Pancreas (tissue), 10 donors: ENCODE results near the gene ZDHHC14. TPM values are rescaled to one million over a fixed set of nuclear protein-coding genes. Genes with fewer than 3 reads are reported as not detected.
A peak's percentile ranks its signal among the peaks of the same experiment; 100 is the strongest.

ENCODE experiments used
- ATAC-seq, 4 donors: fragments of 200-7000 bp; cut with Tn5 transposase; one replicate each; pipeline versions ENCODE4 v1.8.0 to v1.9.1; 2020; ENCODE audit warnings: mild to moderate bottlenecking in 4 of 4, moderate library complexity in 4 of 4
- DNase-seq, 6 donors: peaks; one replicate each; pipeline ENCODE4 v3.0.0-alpha.2; 2020
- FAIRE-seq: peaks from 2 replicates; lab custom pipeline; 2012; peaks lifted over from hg19 to GRCh38; lab: Jason Lieb, UNC
- H3K27ac ChIP-seq, 4 donors: fragments of 200-600 bp; sonication (generic); 1 replicate in 3 of 4; 2 replicates in 1 of 4; pipeline versions ENCODE4 v1.5.0 to v1.8.0; 2020
- H3K27me3 ChIP-seq, 4 donors: fragments of 200-600 bp; one replicate each; pipeline ENCODE4 v1.8.0; 2021
- H3K36me3 ChIP-seq, 3 donors: fragments of 200-600 bp; sonication (generic) in 1 of 3; one replicate each; pipeline versions ENCODE4 v1.5.0 to v1.8.0; 2020 to 2021
- H3K4me1 ChIP-seq, 3 donors: fragments of 200-600 bp; one replicate each; pipeline ENCODE4 v1.8.0; 2021
- H3K4me3 ChIP-seq, 4 donors: fragments of 200-600 bp; sonication (generic) in 2 of 4; one replicate each; pipeline versions ENCODE4 v1.5.0 to v1.8.0; 2020 to 2021
- H3K9me3 ChIP-seq, 4 donors: fragments of 200-600 bp; one replicate each; pipeline ENCODE4 v1.8.0; 2021
- WGBS, 2 donors: extraction: QIAGEN DNeasy Blood & Tissue Kit; methylation state at CpG; one replicate each; pipeline ENCODE4 v1.1.7; 2013; 5-methylcytosine and 5-hydroxymethylcytosine counted together
- intact Hi-C, 3 donors: fragments of 100-400 bp; cut with DNase I; formaldehyde crosslinking; loops; one replicate each; pipeline versions ENCODE4 v1.11.1 to v1.14.2; 2022
- polyA plus RNA-seq, 2 donors: library from polyadenylated mRNA; stranded (reverse); fragments of 200-250 nt; gene quantifications; one replicate each; pipeline ENCODE4 v1.2.3, GENCODE V29; 2013
- total RNA-seq, 6 donors: library from RNA; stranded (reverse); fragmentation: NEBNext Ultra II Directional in 4 of 6; extraction: Animal tissue kit (Norgen Biotek cat#: 25700) in 4 of 6; gene quantifications; one replicate each; pipeline versions ENCODE4 v1.2.1 to v1.2.4, GENCODE V29; 2021 to 2023
- TF ChIP-seq, protein P1 (sequence below), 4 donors: fragments of 200-600 bp; sonication (generic) in 3 of 4; IDR thresholded peaks; one replicate each; pipeline versions ENCODE4 v1.5.0 to v1.8.0; 2021; ENCODE audit warnings: antibody characterized with exemption in 4 of 4
- donor health status: healthy with polysubstance abuse.
- donor health status: DM: no; HTN: no; CAD: no; lungs with moderate emphysema.
- donor health status: DM: no; HTN: no; CAD: no.
- donor health status: control.
- donor health status: control.
- donor health status: Bipolar disorder and iron deficiency.
- donor health status: DM: yes; HTN: yes; CAD: no.
- donor health status: DM: no; HTN: no; CAD: no.
- donor health status: DM: no; HTN: no; CAD: no.
- donor health status: DM: yes; HTN: yes; CAD: no.

The ZDHHC14 gene
- total and polyA plus RNA-seq, 8 donors: 3.1 to 9.9 (median 4.5) TPM

DNA sequence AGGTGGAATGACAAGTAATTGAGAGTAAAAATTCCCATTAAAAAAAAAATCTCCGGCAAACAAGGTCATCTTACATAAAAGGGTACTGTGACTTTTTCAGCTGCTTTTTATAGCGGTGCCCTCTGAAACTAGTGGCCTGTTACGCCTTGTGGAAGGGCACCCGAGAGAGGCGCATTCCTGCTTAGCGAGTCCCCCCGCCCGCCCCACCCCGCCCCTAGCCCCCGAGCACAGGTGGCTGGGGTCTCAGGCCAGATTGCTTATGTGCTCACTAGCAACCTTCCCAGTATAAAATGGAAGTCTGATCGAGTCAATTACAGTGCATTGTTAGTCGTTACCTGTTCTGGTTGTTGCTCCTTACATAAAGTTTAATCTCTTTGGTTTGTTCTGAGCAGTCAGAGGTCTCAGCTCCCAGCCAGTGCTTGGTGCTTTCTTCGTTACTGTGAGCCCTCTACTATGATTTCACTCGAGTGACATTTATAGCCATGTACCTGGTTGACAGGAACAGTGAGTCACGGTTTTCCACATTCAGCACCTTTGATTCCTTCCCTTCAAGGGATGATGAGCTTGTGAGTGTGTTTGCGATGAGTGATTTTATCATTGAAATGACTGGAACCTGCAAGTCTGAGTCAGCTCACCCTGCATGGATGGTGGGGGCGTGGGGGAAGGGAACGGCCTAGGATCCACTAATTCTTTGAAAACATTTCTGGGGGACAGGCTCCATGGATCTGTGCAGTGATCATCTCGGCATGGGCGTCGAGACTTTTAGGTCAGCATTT lies 47.6 kb downstream of the ZDHHC14 start:
- no peaks in the 10 kb centered on the region for H3K36me3 ChIP-seq
- no peaks in the 10 kb centered on the region for H3K9me3 ChIP-seq
- H3K4me3 ChIP-seq: no peak overlapping the region
- 64 to 70% methylated on average over 21 of the region's 21 CpGs for WGBS, 2 donors
- no peak for FAIRE-seq
- no peak for DNase-seq
- intact Hi-C loops: no loop called here
- peak overlapping the region in 3 of 4 donors; percentile 22 to 66 (median 50) for H3K27ac ChIP-seq
- ATAC-seq: peak in 3 of 4 donors; percentile 36 to 67 (median 53)
- H3K27me3 ChIP-seq: no peaks in the 10 kb centered on the region
- TF ChIP-seq, protein P1, sequence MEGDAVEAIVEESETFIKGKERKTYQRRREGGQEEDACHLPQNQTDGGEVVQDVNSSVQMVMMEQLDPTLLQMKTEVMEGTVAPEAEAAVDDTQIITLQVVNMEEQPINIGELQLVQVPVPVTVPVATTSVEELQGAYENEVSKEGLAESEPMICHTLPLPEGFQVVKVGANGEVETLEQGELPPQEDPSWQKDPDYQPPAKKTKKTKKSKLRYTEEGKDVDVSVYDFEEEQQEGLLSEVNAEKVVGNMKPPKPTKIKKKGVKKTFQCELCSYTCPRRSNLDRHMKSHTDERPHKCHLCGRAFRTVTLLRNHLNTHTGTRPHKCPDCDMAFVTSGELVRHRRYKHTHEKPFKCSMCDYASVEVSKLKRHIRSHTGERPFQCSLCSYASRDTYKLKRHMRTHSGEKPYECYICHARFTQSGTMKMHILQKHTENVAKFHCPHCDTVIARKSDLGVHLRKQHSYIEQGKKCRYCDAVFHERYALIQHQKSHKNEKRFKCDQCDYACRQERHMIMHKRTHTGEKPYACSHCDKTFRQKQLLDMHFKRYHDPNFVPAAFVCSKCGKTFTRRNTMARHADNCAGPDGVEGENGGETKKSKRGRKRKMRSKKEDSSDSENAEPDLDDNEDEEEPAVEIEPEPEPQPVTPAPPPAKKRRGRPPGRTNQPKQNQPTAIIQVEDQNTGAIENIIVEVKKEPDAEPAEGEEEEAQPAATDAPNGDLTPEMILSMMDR (IDR thresholded peaks at IDR 0.05): no peak
- peaks cover 0 to 8% (median 7%) of the 10 kb centered on the region in 3 donors for H3K4me1 ChIP-seq

DNA sequence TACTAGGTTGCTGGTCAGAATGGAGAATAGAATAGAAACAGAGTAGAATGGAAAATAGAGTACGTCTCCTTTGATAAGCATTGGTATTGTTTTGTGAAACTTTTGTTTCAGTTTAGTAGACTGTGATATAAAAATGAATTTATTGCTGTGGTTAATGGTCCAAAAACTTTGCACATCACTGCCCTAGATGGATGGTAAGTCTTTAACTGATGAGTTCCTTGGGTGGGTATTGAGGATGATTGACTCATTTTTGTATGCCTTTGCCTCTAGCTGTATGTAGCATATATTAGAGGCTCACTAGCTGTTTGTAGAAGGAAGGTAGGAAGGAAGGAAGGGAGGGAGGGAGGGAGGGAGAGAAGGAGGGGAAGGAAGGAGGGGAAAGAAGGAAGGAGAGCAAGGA lies 48.3 kb downstream of the ZDHHC14 start:
- H3K9me3 ChIP-seq: no peaks in the 10 kb centered on the region
- intact Hi-C loops: no loop called here
- H3K4me1 ChIP-seq: peaks cover 0 to 8% (median 6%) of the 10 kb centered on the region in 3 donors
- H3K27me3 ChIP-seq: no peaks in the 10 kb centered on the region
- TF ChIP-seq, protein P1 (IDR thresholded peaks at IDR 0.05): no peak
- no peak for FAIRE-seq
- H3K27ac ChIP-seq: no peak overlapping the region
- ATAC-seq: no peak
- H3K36me3 ChIP-seq: no peaks in the 10 kb centered on the region
- no peak for DNase-seq
- no peak overlapping the region for H3K4me3 ChIP-seq
- WGBS, 2 donors: 90 to 92% methylated on average over 1 of the region's 1 CpG

DNA sequence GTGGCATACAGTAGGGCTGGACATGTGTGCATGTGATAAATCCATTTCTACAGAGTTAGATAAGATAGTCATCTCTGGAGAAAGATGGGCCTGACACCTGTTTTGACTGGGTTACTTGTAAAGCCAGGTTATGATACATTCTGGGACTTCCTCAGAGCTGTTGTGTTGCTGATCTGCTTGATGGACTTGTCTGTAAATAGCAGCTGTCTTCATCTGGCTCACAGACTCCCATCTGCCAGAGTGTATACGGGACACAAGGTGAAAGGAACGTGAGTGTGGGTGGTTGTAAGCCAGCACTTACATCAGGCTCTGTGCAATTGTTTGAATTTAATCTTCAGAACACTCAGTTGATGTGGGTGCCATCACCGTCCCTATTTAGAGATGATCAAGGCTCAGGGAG lies 49.8 kb downstream of the ZDHHC14 start:
- no peaks in the 10 kb centered on the region for H3K9me3 ChIP-seq
- FAIRE-seq (no peak), DNase-seq (no peak), ATAC-seq (no peak)
- 75 to 78% methylated on average over 3 of the region's 3 CpGs for WGBS, 2 donors
- no peak overlapping the region for H3K4me3 ChIP-seq
- TF ChIP-seq, protein P1 (IDR thresholded peaks at IDR 0.05): no peak
- H3K27ac ChIP-seq: no peak overlapping the region
- no peaks in the 10 kb centered on the region for H3K27me3 ChIP-seq
- intact Hi-C loops: no loop called here
- no peaks in the 10 kb centered on the region for H3K36me3 ChIP-seq
- peaks cover 0 to 4% (median 4%) of the 10 kb centered on the region in 3 donors for H3K4me1 ChIP-seq

DNA sequence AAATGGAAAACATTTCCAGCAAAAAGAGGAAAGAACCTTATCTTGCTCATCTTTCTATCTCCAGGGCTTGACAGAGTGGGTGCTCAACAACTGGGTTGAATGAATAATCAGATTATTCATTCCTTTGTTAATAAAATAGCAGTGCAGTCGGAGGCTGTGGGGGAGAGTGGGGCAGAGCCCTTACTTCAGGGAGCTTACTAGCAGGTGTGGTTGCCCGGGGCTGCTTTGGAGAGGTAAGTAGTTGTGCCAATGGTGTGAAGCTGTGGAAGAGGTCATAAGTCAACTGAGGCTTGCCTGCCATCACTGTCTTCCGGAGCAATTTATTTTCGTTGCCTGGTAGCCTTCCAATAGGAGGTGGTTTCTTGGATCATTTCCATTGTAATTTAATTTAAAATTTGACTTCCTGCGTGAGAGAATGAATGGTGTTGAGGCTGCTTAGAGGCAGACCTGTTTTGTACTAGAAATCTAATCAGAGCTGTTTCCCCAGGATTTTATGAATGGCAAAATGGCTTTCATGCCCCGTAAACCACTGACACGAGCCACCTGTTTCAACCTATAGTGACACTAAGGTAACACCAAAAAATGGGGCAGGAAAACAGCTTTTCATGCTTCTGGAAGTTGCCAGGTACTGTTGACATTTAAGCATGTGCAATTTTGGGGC lies 51.4 kb downstream of the ZDHHC14 start:
- FAIRE-seq (no peak), ATAC-seq (peak in 1 of 4 donors; percentile 11), DNase-seq (no peak)
- TF ChIP-seq, protein P1 (IDR thresholded peaks at IDR 0.05): no peak
- Histone ChIP-seq H3K4me1 (peaks cover 0 to 4% (median 4%) of the 10 kb centered on the region in 3 donors), H3K36me3 (no peaks in the 10 kb centered on the region), H3K27me3 (no peaks in the 10 kb centered on the region), H3K27ac (peak overlapping the region in 1 of 4 donors; percentile 19), H3K4me3 (no peak overlapping the region), H3K9me3 (no peaks in the 10 kb centered on the region)
- intact Hi-C loops: no loop called here
- 59 to 67% methylated on average over 7 of the region's 7 CpGs for WGBS, 2 donors
